Measurements from ENCODE around the gene NUDT16L1.

DNA sequence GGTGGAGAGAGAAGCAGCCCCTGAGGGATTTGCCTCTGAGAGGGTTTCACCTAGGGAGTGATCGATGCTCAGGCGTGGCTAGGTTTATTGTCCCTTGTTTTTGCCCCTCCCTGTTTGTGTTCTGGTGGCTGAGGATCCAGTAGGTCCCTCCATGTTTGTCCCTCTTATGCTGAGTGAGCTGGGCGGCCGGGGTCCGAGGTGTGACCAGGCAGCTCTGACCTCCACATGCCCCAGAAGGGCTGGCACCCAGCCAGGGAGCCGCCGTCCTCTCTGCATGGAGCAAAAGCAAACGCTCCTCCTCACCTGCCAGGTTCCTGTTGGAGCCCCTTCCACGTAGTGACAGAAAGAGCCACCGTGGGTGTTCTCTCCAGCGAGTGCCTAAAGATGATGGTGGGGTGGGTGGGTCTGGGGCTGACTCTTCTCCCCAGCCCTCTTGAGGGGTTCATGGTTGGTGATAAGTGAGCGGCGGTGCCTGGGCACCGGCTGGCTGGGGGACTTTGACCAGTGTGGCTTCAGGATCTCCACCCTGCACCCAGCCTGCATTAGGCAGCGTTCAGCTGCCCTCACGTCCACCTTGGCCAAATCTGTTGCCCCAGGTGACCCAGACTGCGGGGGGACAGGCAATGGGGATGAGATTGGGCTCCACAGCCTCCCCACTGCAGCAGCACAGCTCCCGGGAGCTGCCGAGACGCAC lies 14.1 kb upstream of the NUDT16L1 start:
- TF ChIP-seq POLR2AphosphoS5 (IDR thresholded peaks at IDR 0.05; ENCODE audit: borderline replicate concordance, low read depth, low read length) (no peak), EZH2 (IDR thresholded peaks at IDR 0.05) (no peak), FOXP2 (optimal IDR thresholded peaks at IDR 0.05; ENCODE audit: control extremely low read depth, extremely low read length, insufficient read depth) (no peak)
